ENCODE results near the gene OR2AT4.

- TF ChIP-seq CTCF (IDR thresholded peaks at IDR 0.05): no peak
- no peak for TF ChIP-seq POLR2AphosphoS5 (IDR thresholded peaks at IDR 0.05; ENCODE audit: low read depth, low read length)
- no peak for TF ChIP-seq REST (IDR thresholded peaks at IDR 0.05; ENCODE audit: insufficient read depth in 1 of 2, low read depth in 2 of 2, low read length in 1 of 2)
- TF ChIP-seq TCF7L2 (IDR thresholded peaks at IDR 0.05; ENCODE audit: low read depth, low read length): no peak
- TF ChIP-seq SIN3A (IDR thresholded peaks at IDR 0.05; ENCODE audit: borderline replicate concordance, insufficient read depth, low read depth, low read length): no peak
Observed at GRCh38 chr11:75103380-75104026, 6.8 kb upstream of the OR2AT4 start.
